GM19193 (cell line): ENCODE results near the gene CCNC.

Experiments
- POLR2A ChIP-seq: IDR thresholded peaks from 4 replicates; pipeline ENCODE4 v1.6.1; 2011; ENCODE audit not compliant: insufficient read depth, insufficient read length; ENCODE audit errors: extremely low read depth

The CCNC gene

DNA sequence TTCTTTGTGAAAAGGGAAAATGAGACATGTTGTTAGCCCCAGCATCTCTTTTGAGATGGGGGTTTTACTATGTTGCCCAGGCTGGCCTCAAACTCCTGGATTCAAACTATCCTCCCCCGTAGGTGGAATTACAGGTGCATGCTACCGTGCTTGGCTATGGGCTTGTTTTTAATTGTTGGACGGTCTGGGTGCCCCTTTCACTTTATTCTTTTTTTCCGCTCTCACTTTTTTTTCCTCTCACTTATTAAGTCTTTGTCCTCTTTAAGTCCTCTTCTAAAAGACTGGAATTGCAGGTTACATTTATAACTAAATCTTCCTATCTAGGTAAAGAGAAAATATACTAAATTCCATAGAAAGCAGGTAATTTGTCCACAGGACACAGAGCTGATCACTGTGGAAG, 19.3 kb upstream of the CCNC start:
- no peak for TF ChIP-seq POLR2A

DNA sequence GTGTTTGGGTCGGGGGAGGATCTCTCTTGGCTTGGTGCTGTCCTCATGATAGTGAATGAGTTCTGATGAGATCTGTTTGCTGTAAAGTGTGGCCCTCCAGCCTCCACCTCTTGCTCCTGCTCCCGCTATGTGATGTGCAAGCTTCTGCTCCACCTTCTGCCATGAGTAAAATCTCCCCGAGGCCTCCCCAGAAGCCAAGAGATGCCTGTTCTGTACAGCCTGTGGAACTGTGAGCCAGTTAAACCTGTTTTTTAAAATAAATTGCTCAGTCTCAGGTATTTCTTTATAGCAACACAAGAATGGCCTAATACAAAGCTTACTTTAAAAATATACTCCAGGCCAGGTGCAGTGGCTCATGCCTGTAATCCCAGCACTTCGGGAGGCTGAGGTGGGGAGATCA, 11.3 kb upstream of the CCNC start:
- TF ChIP-seq POLR2A, result no peak

GRCh38 chr6:99575544-99576227, 7.2 kb upstream of the CCNC start:
- TF ChIP-seq POLR2A, result no peak

GRCh38 chr6:99573980-99574617, 5.6 kb upstream of the CCNC start:
- TF ChIP-seq POLR2A, result no peak

DNA sequence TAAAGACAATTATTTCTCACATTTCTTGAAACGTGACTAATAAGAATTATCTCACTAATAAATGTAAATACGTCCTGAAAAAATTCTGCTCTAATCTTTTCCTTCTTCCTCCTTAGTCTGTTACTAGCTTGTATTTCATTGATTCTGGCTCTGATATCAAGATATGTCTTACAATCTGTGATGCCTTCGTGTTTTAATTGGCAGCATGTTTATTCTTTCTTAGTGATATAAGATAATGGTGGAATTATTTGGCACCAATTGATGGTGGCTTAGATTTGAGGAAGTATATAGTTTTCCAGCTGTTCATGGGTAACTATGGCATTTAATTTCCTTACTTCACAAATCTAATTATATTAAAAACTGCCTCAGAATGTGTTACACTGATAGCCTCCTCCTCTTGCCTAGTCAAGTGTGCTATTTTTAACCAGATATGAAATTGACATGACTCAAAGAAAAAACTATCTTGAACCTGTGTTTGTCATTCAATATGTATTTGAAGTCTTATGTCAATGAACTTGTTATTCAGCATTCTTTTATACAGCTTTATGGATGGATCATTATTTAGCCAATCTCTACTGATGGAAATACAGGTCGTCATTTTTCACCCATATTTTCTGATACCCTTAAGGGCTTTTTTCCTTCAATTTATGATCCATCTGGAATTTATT, 5.3 kb downstream of the CCNC start:
- TF ChIP-seq POLR2A, result no peak

- TF ChIP-seq POLR2A, result no peak
These were observed 7.8 kb downstream of the CCNC start for GRCh38 chr6:99560668-99561067.

DNA sequence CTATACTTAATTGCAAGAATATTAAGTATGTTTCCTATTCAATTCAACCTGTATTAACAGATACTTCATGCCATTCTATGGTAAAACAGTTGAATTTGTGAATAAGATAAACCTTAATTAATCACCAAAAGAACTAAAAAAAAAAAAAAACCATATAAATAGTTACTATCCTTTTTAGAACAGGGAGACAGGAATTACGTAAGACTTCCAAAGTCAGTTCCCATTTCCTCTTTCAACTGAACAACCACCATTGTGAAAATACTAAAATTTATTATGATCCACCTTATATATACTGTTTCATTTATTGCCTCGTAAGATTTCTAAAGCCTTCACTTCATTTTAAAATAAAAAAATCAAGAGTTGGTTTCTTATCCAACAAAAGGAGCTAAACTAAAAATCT, 9.4 kb downstream of the CCNC start:
- TF ChIP-seq POLR2A, result no peak

DNA sequence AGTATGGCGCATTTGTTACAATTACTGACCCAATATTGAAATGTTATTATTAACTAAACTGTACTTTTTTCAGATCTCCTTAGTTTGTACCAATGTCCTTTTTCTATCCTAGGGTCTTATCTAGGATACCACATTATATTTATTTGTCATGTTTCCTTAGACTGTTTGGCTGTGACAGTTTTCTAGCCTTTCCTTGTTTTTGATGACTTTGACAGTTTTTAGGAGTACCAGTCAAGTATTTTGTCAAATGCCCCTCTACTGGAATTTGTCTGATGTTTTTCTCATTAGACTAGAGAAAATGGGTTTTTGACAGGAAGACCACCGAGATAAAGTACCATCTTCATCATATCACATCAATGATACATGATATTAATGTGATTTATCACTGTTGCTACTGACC, 14.6 kb downstream of the CCNC start:
- TF ChIP-seq POLR2A, result no peak

GRCh38 chr6:99550046-99550748, 18.3 kb downstream of the CCNC start:
- no peak for TF ChIP-seq POLR2A

GRCh38 chr6:99548706-99549105, 19.8 kb downstream of the CCNC start:
- no peak for TF ChIP-seq POLR2A

GRCh38 chr6:99547526-99547925, 20.9 kb downstream of the CCNC start:
- no peak for TF ChIP-seq POLR2A

DNA sequence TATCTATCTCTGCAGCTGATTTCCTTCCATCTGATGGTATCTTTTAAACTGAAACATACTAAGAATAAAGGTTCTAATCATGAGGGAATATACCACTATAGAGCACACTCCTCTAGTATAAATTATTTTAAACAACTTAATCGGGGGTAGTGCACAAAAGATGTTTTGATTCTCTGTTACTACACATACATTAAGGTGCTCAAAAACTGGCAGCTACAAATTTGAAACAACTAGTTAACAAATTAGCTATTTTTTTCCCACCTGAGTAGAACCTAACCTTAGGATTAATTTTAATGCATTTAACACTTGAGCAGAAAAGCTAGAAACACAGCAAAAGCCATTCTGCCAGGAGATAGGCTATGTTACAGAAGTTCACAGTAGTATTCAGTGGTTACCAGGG, 23.0 kb downstream of the CCNC start:
- no peak for TF ChIP-seq POLR2A

DNA sequence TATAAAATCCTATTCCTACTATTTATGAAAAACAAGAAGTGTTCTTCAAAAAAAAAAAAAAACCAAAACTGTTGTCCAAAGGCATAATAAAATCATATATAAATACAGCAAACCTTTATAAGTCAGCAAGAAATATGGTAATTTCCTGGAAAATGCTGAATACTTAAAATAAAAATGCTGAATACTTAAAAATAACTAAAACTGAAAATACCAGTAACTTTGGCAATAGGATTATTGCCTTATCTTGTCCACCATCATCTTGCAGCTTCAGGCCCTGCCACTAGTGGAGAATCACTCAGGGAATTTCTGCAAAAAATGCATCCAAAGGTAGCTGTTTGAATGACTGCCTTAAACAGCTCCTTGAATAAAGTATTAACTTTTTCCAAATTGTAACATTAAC, 24.5 kb downstream of the CCNC start:
- no peak for TF ChIP-seq POLR2A

- no peak for TF ChIP-seq POLR2A
These were observed 37.8 kb downstream of the CCNC start for GRCh38 chr6:99530627-99531026.

DNA sequence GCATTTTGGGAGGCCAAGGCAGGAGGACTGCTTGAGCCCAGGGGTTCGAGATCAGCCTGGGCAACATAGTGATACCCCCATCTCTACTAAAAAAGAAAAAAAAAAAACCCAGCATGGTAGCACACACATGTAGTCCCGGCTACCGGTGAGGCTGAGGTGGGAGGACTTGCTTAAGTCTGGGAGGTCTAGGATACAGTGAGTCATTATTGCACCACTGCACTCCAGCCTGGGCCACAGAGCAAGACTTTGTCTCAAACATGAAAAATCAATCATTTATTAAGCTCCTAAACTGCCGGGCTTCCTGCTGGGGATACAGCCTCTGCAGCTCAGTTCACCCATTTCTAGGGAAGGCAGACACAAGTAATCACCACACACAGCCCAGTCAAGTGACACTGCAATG, 45.9 kb downstream of the CCNC start:
- TF ChIP-seq POLR2A, result no peak
